Measurements from ENCODE around the gene ELP6.

DNA sequence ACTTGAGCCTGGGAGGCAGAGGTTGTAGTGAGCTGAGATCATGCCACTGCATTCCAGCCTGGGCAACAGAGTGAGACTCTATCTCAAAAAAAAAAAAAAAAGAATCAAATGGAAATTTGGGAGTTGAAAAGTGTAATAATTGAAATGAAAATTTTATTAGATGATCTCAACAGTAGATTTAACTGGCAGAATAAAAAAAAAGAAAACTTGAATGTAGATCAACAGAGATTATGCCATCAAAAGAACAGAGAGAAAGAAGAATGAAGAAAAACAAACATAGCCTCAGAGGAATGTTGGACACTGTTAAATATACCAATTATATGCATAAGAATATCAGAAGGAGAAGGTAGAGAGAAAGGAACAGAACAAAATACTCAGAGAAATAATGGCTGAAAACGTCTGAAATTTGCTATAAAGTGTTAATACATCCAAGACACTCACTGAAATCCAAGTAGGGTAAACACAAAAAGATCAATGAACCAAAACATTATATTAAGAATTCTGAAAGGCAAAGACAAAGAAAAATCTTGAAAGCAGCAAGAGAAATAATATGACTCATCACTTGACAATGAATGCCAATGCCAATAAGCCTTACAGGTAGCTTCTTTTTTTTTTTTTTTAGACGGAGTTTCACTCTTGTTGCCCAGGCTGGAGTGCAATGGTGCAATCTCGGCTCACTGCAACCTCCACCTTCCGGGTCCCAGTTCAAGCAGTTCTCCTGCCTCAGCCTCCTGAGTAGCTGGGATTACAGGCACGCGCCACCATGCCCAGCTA, 14.6 kb upstream of the ELP6 start:
- no peak for TF ChIP-seq FOXM1 (IDR thresholded peaks at IDR 0.05; ENCODE audit: borderline replicate concordance)
- TF ChIP-seq SP1 (IDR thresholded peaks at IDR 0.05) = no peak
- no peak for TF ChIP-seq BHLHE40 (IDR thresholded peaks at IDR 0.05; ENCODE audit: borderline replicate concordance)
- no peak for TF ChIP-seq HDGF (IDR thresholded peaks at IDR 0.05; ENCODE audit: borderline replicate concordance)
- TF ChIP-seq NFRKB (IDR thresholded peaks at IDR 0.05) = no peak
- no peak for TF ChIP-seq TARDBP (IDR thresholded peaks at IDR 0.05)
- no peak for TF ChIP-seq PKNOX1 (IDR thresholded peaks at IDR 0.05)
- no peak for TF ChIP-seq L3MBTL2 (conservative IDR thresholded peaks at IDR 0.05)
- TF ChIP-seq ARNT (IDR thresholded peaks at IDR 0.05) = no peak
